Keratinocyte (primary cell): ENCODE data around the gene PLB1. TPM values are rescaled to one million over a fixed set of nuclear protein-coding genes. Genes with fewer than 3 reads are reported as not detected.

Experiments used
- DNase-seq: peaks from one replicate; pipeline ENCODE4 v3.0.0-alpha.2; 2011; ENCODE audit warnings: low read depth, missing footprints, low spot score
- FAIRE-seq: peaks from 2 replicates; lab custom pipeline; 2011; peaks lifted over from hg19 to GRCh38; lab: Jason Lieb, UNC
- H2AFZ ChIP-seq: 2 replicates; pipeline ENCODE4 v1.6.0; 2012; ENCODE audit warnings: low read length, control low read depth, inconsistent platforms; ENCODE audit not compliant: control insufficient read depth
- H3K27ac ChIP-seq: 2 replicates; pipeline ENCODE4 v1.5.1; 2011; ENCODE audit warnings: low read length; ENCODE audit not compliant: control insufficient read depth, insufficient read depth
- H3K27me3 ChIP-seq: 3 replicates; pipeline ENCODE4 v1.6.0; 2011; ENCODE audit warnings: low read length; ENCODE audit not compliant: control insufficient read depth, insufficient read depth; ENCODE audit errors: extremely low read depth
- H3K36me3 ChIP-seq, 2 experiments: 2 replicates in 1 of 2; 3 replicates in 1 of 2; pipeline ENCODE4 v1.5.1; 2011; ENCODE audit warnings: low read length in 2 of 2, mild to moderate bottlenecking in 1 of 2; ENCODE audit not compliant: control insufficient read depth in 2 of 2, insufficient read depth in 2 of 2; ENCODE audit errors: extremely low read depth in 1 of 2
- H3K4me1 ChIP-seq: 3 replicates; pipeline ENCODE4 v1.5.1; 2011; ENCODE audit warnings: low read length; ENCODE audit not compliant: control insufficient read depth, insufficient read depth; ENCODE audit errors: extremely low read depth
- H3K4me2 ChIP-seq: 3 replicates; pipeline ENCODE4 v1.6.0; 2011; ENCODE audit warnings: low read depth, low read length; ENCODE audit not compliant: control insufficient read depth, insufficient read depth; ENCODE audit errors: extremely low read depth
- H3K4me3 ChIP-seq, 3 experiments: fragments of 200-600 bp in 1 of 3; sonication (generic) in 1 of 3; 2 replicates in 2 of 3; 3 replicates in 1 of 3; pipeline ENCODE4 v1.5.1; 2011 to 2016; ENCODE audit warnings: low read length in 3 of 3, mild to moderate bottlenecking in 3 of 3, control low read depth in 2 of 3, inconsistent platforms in 1 of 3, low read depth in 1 of 3, mixed read lengths in 1 of 3, mixed run types in 1 of 3, moderate library complexity in 1 of 3; ENCODE audit not compliant: control insufficient read depth in 2 of 3, insufficient read depth in 2 of 3; ENCODE audit errors: extremely low read depth in 1 of 3
- H3K79me2 ChIP-seq: 2 replicates; pipeline ENCODE4 v1.6.0; 2012; ENCODE audit warnings: low read length; ENCODE audit not compliant: control insufficient read depth, insufficient read depth
- H3K9ac ChIP-seq: 3 replicates; pipeline ENCODE4 v1.6.0; 2011; ENCODE audit warnings: low read length; ENCODE audit not compliant: control insufficient read depth, insufficient read depth; ENCODE audit errors: extremely low read depth
- H3K9me1 ChIP-seq: 3 replicates; pipeline ENCODE4 v1.6.0; 2011; ENCODE audit warnings: low read length; ENCODE audit not compliant: control insufficient read depth, insufficient read depth; ENCODE audit errors: extremely low read depth
- H3K9me3 ChIP-seq: 2 replicates; pipeline ENCODE4 v1.5.1; 2012; ENCODE audit warnings: low read depth, low read length; ENCODE audit not compliant: control insufficient read depth
- H4K20me1 ChIP-seq: 3 replicates; pipeline ENCODE4 v1.6.0; 2011; ENCODE audit warnings: low read length; ENCODE audit not compliant: control insufficient read depth, insufficient read depth; ENCODE audit errors: extremely low read depth
- CTCF ChIP-seq, 3 experiments: IDR thresholded peaks in 1 of 3; conservative IDR thresholded peaks in 1 of 3; optimal IDR thresholded peaks in 1 of 3; 2 replicates in 2 of 3; 3 replicates in 1 of 3; pipeline versions ENCODE3 to v1.5.1; 2011; ENCODE audit warnings: low read length in 3 of 3, mild to moderate bottlenecking in 3 of 3, moderate library complexity in 2 of 3, control low read depth in 1 of 3, inconsistent platforms in 1 of 3; ENCODE audit not compliant: insufficient read depth in 2 of 3; ENCODE audit errors: extremely low read depth in 1 of 3
- EZH2 ChIP-seq: IDR thresholded peaks from one replicate; pipeline ENCODE4 v1.6.1; 2012; ENCODE audit warnings: inconsistent platforms, mild to moderate bottlenecking, low read length, moderate library complexity
- dilution Hi-C: fragments of 300-500 bp; cut with MboI; formaldehyde crosslinking; loops from one replicate; pipeline ENCODE4 v1.7.0; 2020; ENCODE audit warnings: low sequenced_read_pairs; ENCODE audit not compliant: extremely low pct_ligation_motif_present
- polyA plus RNA-seq, 5 experiments: library from polyadenylated mRNA; depleted of rRNA in 3 of 5; stranded (reverse) in 3 of 5; stranded (forward) in 1 of 5; unstranded in 1 of 5; fragments of >200 nt; gene quantifications; 1 replicate in 1 of 5; 2 replicates in 3 of 5; 3 replicates in 1 of 5; pipeline versions ENCODE4 v1.2.1 to v1.2.3, GENCODE V29; 2011 to 2012; ENCODE audit warnings: missing spikeins in 2 of 5, low read depth in 1 of 5, low replicate concordance in 1 of 5

The PLB1 gene
- polyA plus RNA-seq, 1 donor (not counting 4 experiments of a cell fraction or from before 2014, with no cell fraction given), result 6.7 TPM

GRCh38 chr2:28632791-28633190 is 136.9 kb downstream of the PLB1 start:
- Histone ChIP-seq H3K79me2 (no peaks in the 10 kb centered on the region), H4K20me1 (no peaks in the 10 kb centered on the region), H3K9ac (no peak overlapping the region), H3K27ac (no peak overlapping the region), H3K27me3 (no peaks in the 10 kb centered on the region), H3K4me3 (no peak overlapping the region), H3K9me3 (no peaks in the 10 kb centered on the region), H3K9me1 (no peaks in the 10 kb centered on the region), H3K36me3 (no peaks in the 10 kb centered on the region), H3K4me1 (peaks cover 13% of the 10 kb centered on the region), H2AFZ (no peak overlapping the region), H3K4me2 (no peak overlapping the region)
- DNase-seq (no peak), FAIRE-seq (no peak)
- TF ChIP-seq CTCF (optimal IDR thresholded peaks at IDR 0.05 in 1 of 3, IDR thresholded peaks at IDR 0.05 in 1 of 3, conservative IDR thresholded peaks at IDR 0.05 in 1 of 3; ENCODE audit: extremely low read depth in 1 of 3, insufficient read depth in 2 of 3, low read length in 3 of 3) (no peak), EZH2 (no peak)
- dilution Hi-C loops, result no loop called here

DNA sequence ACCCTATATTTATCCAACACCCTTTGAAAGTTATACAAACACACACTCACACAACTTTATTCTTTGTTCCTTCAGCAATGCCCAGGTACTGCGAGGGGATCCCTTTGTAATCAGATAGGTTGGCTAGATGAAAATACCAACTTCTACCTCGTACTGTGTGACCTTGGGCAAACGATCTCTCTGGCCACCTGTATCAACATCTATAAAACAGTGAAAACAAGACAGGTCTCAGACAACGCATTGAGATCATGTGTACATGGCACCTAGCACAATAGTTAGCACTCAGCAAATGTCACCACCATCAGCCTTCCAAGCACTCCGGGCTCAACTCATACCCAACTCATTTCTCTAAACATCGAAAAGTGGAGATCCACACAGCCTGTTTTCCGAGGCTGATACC is 137.3 kb downstream of the PLB1 start:
- no peak overlapping the region for H2AFZ ChIP-seq
- no peak for FAIRE-seq
- H3K9me1 ChIP-seq, result no peaks in the 10 kb centered on the region
- H3K36me3 ChIP-seq, result no peaks in the 10 kb centered on the region
- peaks cover 13% of the 10 kb centered on the region for H3K4me1 ChIP-seq
- peak overlapping the region; percentile 1 for H3K9ac ChIP-seq
- H3K79me2 ChIP-seq, result no peaks in the 10 kb centered on the region
- no peak overlapping the region for H3K4me3 ChIP-seq
- dilution Hi-C loops, result no loop called here
- H3K27me3 ChIP-seq, result no peaks in the 10 kb centered on the region
- H3K4me2 ChIP-seq, result no peak overlapping the region
- no peaks in the 10 kb centered on the region for H3K9me3 ChIP-seq
- H4K20me1 ChIP-seq, result no peaks in the 10 kb centered on the region
- no peak for TF ChIP-seq CTCF (optimal IDR thresholded peaks at IDR 0.05 in 1 of 3, IDR thresholded peaks at IDR 0.05 in 1 of 3, conservative IDR thresholded peaks at IDR 0.05 in 1 of 3; ENCODE audit: extremely low read depth in 1 of 3, insufficient read depth in 2 of 3, low read length in 3 of 3)
- TF ChIP-seq EZH2, result no peak
- peak overlapping the region; percentile 51 for H3K27ac ChIP-seq
- no peak for DNase-seq
